Cortex of kidney (tissue), 1 donor: Measurements from ENCODE around the gene MYH4.

ENCODE experiments used
- DNase-seq: peaks from one replicate; lab custom pipeline; 2025; lab: John Stamatoyannopoulos, UW

The MYH4 gene

GRCh38 chr17:10469459-10469858 lies at the start of gene MYH4:
Gene MYH4 (minus strand): TSS chr17:10469559. CDS start chr17:10466745, 2,814 bp downstream.
- DNase-seq: no peak

DNA sequence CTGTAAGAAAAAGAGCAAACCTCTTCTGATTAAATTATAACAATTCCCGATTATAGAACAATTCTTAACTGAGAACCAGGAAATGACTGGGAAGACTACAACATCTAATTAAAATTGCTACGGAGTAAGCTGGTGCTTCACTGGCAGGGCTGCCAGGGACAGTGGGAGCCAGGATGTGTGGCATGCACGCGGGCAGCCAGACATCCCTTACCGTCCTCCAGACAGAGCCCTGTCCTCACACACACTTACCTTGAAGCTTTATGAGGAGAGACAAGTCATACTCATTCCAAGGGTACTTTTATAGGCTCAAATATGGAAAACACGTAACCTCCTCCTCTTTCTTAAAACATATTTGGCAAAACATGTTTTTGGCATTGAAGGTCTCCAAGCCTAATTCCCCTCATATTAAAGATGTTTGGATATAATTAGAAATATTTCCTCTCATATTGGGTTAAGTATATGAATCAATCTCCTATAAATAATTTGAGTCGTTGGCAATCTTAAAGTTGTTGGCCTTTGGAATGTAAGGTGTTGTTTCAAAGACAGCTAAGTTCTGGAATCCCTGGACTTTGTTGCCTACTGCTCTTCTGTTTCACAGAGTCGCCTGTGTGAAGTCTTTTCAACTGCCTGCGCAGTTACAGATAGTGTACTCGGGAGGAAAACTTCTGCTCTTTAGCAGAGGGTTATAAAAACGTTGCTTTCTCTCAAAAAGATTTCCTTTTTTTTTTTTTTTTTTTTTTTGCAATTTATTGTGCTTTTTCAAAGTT lies 49.1 kb upstream of the MYH4 start, which contains the start of gene MYH1:
MYH1 (minus strand) TSS at position 272 of the 767 bp plus-strand sequence. CDS start 1,900 bp downstream, outside the sequence.
- DNase-seq: no peak

GRCh38 chr17:10516638-10517037 lies 47.3 kb upstream of the MYH4 start:
- no peak for DNase-seq

GRCh38 chr17:10516065-10516464 lies 46.7 kb upstream of the MYH4 start:
- no peak for DNase-seq

- DNase-seq: no peak
Measured at GRCh38 chr17:10513299-10514067, 44.1 kb upstream of the MYH4 start.

DNA sequence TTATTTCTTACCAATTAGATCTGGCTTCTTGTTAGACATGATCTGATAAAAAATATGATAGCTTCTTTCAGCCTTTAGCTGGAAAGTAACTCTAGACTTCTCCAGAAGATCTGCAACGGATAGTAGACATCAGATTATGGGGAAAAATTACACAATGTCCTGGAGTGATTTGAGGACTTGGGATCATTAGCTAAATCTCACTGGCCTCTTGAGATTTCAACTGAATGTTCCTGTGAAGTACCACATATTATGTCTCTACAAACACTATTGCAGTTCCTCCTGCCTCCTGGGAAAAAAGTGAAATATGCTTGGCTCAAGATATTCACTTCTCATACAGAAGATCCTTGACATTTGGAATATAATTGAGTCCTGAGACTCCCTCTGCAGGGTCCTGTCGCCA lies 43.5 kb upstream of the MYH4 start:
- DNase-seq: no peak

DNA sequence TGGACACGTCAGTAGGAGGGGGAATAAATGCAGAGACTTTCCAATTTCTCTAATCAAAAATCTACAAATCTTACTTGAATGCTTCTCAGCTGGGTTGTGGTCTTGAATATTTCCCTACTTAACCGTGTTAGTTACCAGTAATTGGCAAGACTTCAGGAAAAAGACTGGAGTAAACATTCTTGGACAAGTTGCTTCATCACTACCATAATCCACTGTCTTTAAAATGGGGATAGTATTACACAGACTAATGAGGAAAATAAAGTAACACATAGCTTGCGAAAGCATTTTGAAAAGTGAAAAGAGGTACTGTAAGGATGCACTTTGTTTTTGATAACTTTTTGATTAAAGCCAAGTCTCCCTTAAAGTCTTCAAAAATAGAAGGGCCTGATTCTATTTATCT lies 30.6 kb upstream of the MYH4 start:
- DNase-seq: no peak

- no peak for DNase-seq
Measured at GRCh38 chr17:10492004-10492403, 22.6 kb upstream of the MYH4 start.

- no peak for DNase-seq
Measured at GRCh38 chr17:10482252-10482651, 12.9 kb upstream of the MYH4 start.

DNA sequence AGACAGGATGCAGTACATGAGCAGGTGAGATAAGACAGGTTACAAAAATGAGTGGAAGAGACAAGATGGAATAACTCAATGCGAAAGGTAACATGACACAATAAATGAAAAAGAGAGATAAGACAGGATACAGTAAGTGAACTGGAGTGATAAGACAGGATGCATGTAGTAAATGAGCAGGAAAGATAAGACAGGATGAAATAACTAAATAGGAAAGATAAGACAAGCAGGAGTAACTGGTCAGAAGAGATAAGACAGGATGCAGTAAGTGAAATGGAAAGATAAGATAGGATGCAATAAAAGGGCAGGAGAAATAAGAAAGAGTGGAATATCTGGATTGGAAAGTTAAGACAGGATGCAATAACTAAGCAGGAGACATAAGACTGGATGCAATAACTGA lies 8.3 kb upstream of the MYH4 start:
- DNase-seq: no peak

- DNase-seq: no peak
Measured at GRCh38 chr17:10474536-10474935, 5.2 kb upstream of the MYH4 start.

DNA sequence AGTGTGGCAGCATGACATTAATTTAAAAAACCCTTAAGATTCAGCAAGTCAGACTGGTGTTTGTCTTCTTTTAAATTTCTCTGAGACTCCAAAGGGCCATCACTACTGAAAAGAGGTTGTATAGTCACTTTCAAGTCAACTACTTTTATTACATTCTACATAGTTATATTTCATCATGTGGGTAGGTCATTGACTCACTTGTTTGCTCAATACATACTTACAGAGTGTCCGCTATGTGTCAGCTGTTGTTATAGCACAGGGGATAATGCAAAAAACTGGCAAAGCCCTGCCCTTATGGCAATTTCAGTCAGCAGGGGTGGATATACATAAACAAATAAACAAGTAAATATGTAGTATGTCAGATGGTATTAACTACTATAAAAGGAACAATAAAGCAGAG lies 2.5 kb upstream of the MYH4 start:
- no peak for DNase-seq

DNA sequence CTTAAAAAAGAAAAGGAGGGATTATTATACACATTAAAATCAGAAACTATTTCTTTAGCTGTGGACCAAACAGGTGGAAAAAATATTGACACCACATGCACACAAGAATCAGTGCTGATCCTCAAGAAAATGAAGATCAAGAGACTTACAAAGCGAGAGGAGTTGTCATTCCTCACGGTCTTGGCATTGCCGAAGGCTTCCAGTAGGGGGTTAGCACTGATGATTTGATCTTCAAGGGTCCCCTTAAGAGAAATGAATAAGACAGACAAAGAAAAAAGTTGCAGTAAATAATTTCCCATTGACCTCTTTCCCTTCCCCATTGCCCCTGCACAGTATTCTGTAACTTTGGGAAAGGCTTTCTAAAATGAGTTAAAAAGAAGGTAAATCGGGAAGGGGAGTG lies 6.0 kb downstream of the MYH4 start:
- DNase-seq: no peak

GRCh38 chr17:10460062-10460461 lies 9.3 kb downstream of the MYH4 start:
- DNase-seq: no peak

DNA sequence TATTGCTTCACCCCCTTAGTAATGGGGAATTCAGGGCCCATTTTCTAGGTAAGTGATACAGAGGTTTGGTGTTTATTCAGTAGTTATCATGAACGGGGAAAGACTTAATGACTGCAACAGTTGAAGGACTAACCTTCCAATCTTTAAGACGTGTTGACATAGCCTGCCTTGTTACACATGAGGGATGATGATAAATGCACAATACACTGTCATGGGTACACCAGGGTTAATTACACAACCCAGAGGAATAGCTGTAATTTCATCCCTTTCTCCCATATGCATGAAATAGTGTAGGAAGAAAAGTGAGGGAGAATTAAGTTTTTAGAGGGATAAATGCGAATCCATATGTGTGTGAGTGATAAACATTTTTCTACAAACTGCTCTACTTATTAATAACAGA lies 10.7 kb downstream of the MYH4 start:
- no peak for DNase-seq

- DNase-seq: no peak
Measured at GRCh38 chr17:10457952-10458351, 11.4 kb downstream of the MYH4 start.

DNA sequence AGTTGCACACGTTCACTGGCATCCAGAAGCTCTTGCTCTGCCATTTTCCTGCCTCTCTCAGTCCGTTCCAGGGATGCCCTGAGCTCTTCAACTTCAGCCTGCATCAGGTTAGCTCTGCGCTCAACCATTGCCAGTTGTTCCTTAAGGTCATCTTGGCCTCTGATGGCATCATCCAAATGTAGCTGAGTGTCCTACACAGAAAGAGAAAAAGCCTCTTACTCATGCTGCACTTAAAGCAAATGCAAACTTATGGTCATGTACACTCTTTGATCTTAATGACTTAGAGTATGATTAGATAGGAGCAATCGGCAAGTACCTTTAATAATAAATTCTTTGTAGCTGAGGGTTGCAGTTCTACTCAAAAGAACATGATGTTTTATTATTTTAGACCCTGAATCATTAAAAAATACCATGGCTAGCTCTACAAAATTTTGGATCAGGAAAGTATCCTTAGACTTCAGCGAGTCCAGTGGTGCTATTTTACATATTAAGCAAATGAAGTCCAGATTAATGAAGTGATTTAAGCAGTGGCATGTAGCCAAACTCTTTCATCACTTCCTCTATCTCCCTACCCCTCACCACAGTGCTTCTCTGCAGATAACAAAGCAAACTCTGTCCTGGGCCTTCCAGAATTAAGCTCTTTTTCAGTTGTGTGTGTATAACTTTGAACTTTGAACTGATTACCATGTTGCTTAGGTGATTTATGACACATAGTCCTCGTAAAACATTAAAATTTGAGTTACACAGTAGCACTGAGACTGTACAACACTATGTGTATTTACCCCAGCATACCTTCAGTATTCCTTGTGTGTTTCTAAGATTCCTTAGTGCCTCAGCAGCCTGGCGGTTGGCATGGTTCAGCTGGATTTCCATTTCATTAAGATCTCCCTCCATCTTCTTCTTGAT lies 22.1 kb downstream of the MYH4 start:
- DNase-seq: no peak

- DNase-seq: no peak
Measured at GRCh38 chr17:10439816-10440215, 29.5 kb downstream of the MYH4 start.

GRCh38 chr17:10435096-10435495 lies 34.3 kb downstream of the MYH4 start:
- DNase-seq: no peak

GRCh38 chr17:10429421-10430045 lies 39.8 kb downstream of the MYH4 start:
- DNase-seq: no peak

DNA sequence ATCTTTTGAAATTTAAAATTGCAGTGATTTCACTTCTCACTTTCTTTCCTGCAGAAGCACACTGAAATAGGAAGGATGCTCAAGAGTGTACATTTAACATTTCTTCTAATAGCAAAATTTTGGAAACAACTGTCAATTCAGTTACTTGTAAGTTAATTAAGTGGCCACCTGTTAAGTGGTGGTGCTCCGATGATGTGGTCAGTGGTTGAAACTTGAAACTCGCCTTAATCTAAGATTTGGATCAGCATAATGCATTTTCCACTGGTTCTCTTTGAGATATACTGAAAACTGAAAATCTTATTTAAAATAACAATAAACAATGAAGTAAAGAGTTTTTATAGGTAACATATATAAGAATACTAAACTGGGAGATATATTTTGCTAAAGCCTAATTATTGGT lies 40.6 kb downstream of the MYH4 start:
- DNase-seq: no peak
